Endodermal cell (in vitro differentiated cells): ENCODE measurements around the gene LZTR1. TPM values are rescaled to one million over a fixed set of nuclear protein-coding genes. Genes with fewer than 3 reads are reported as not detected.

Experiments
- DNase-seq: peaks from one replicate; pipeline ENCODE4 v3.0.0-alpha.2; 2017
- H3K27ac ChIP-seq: 2 replicates; pipeline ENCODE4 v1.5.1; 2013; ENCODE audit warnings: mild to moderate bottlenecking, low read depth, low read length, moderate library complexity
- H3K27me3 ChIP-seq: 2 replicates; pipeline ENCODE4 v1.6.1; 2013; ENCODE audit warnings: mild to moderate bottlenecking, low read length, moderate library complexity; ENCODE audit not compliant: insufficient read depth, control insufficient read depth, poor library complexity, severe bottlenecking
- H3K36me3 ChIP-seq: 2 replicates; pipeline ENCODE4 v1.7.0; 2013; ENCODE audit warnings: mild to moderate bottlenecking, low read length, moderate library complexity; ENCODE audit not compliant: control insufficient read depth, insufficient read depth
- H3K4me1 ChIP-seq: one replicate; pipeline ENCODE4 v1.7.0; 2013; ENCODE audit warnings: low read length; ENCODE audit not compliant: control insufficient read depth, insufficient read depth
- H3K4me3 ChIP-seq: 2 replicates; pipeline ENCODE4 v1.5.1; 2013; ENCODE audit warnings: mild to moderate bottlenecking, low read length, moderate library complexity
- H3K9ac ChIP-seq: 2 replicates; pipeline ENCODE4 v1.6.1; 2013; ENCODE audit warnings: mild to moderate bottlenecking, low read length, moderate library complexity; ENCODE audit not compliant: poor library complexity, severe bottlenecking; ENCODE audit errors: extremely low read depth
- H3K9me3 ChIP-seq: 2 replicates; pipeline ENCODE4 v1.6.1; 2013; ENCODE audit warnings: mild to moderate bottlenecking, low read length, moderate library complexity; ENCODE audit not compliant: control insufficient read depth
- H3K27ac Mint-ChIP-seq: 2 replicates; pipeline ENCODE4 v1.8.0; 2020; ENCODE audit warnings: mixed read lengths
- H3K27me3 Mint-ChIP-seq: 2 replicates; pipeline ENCODE4 v1.8.0; 2021; ENCODE audit warnings: mild to moderate bottlenecking, mixed read lengths; ENCODE audit not compliant: insufficient read depth
- H3K36me3 Mint-ChIP-seq: 2 replicates; pipeline ENCODE4 v1.8.0; 2020; ENCODE audit warnings: low read depth, mixed read lengths
- H3K4me1 Mint-ChIP-seq: 2 replicates; pipeline ENCODE4 v1.8.0; 2020; ENCODE audit warnings: mixed read lengths
- H3K4me3 Mint-ChIP-seq: 2 replicates; pipeline ENCODE4 v1.8.0; 2020; ENCODE audit warnings: mild to moderate bottlenecking, moderate library complexity, mixed read lengths
- H3K9me3 Mint-ChIP-seq: 2 replicates; pipeline ENCODE4 v1.8.0; 2020; ENCODE audit warnings: mild to moderate bottlenecking, mixed read lengths
- WGBS, 2 experiments: methylation state at CpG; one replicate each; pipeline versions ENCODE4 v1.1.5 to v1.1.7; 2013; ENCODE audit warnings: missing lambda C conversion rate in 2 of 2, mixed read lengths in 1 of 2; ENCODE audit not compliant: insufficient coverage in 1 of 2, insufficient read length in 1 of 2; 5-methylcytosine and 5-hydroxymethylcytosine counted together
- total RNA-seq, 2 donors: library from RNA; stranded (reverse); fragmentation: NEBNext Ultra II Directional in 1 of 2; extraction: Animal tissue kit (Norgen Biotek cat#: 25700) in 1 of 2; gene quantifications; 2 replicates in 1 of 2; 3 replicates in 1 of 2; pipeline ENCODE4 v1.2.1, GENCODE V29; 2021
- TF ChIP-seq, protein P1 (sequence below): fragments of 200-600 bp; sonication (generic); conservative IDR thresholded peaks from 2 replicates; pipeline ENCODE4 v1.5.0; 2021; ENCODE audit warnings: antibody characterized with exemption, mild to moderate bottlenecking

LZTR1 gene
- total RNA-seq, 2 donors from 2014 or later = 56.5 to 73.2 TPM

- no peaks in the 10 kb centered on the region for H3K9me3 ChIP-seq
- no peaks in the 10 kb centered on the region for H3K36me3 Mint-ChIP-seq
- peak overlapping the region; percentile 86 for H3K4me3 ChIP-seq
- peak overlapping the region; percentile 95 for H3K27ac Mint-ChIP-seq
- peaks cover 14% of the 10 kb centered on the region for H3K4me1 Mint-ChIP-seq
- peaks cover under 1% of the 10 kb centered on the region for H3K9me3 Mint-ChIP-seq
- 6 to 26% methylated on average over 3 to 24 of the region's 24 CpGs for WGBS, 2 experiments
- DNase-seq = no peak
- no peaks in the 10 kb centered on the region for H3K27me3 ChIP-seq
- no peaks in the 10 kb centered on the region for H3K4me1 ChIP-seq
- H3K27me3 Mint-ChIP-seq = peaks cover 23% of the 10 kb centered on the region
- H3K36me3 ChIP-seq = no peaks in the 10 kb centered on the region
- peak overlapping the region; percentile 67 for H3K4me3 Mint-ChIP-seq
- peak overlapping the region; percentile 53 for H3K9ac ChIP-seq
- TF ChIP-seq, protein P1, sequence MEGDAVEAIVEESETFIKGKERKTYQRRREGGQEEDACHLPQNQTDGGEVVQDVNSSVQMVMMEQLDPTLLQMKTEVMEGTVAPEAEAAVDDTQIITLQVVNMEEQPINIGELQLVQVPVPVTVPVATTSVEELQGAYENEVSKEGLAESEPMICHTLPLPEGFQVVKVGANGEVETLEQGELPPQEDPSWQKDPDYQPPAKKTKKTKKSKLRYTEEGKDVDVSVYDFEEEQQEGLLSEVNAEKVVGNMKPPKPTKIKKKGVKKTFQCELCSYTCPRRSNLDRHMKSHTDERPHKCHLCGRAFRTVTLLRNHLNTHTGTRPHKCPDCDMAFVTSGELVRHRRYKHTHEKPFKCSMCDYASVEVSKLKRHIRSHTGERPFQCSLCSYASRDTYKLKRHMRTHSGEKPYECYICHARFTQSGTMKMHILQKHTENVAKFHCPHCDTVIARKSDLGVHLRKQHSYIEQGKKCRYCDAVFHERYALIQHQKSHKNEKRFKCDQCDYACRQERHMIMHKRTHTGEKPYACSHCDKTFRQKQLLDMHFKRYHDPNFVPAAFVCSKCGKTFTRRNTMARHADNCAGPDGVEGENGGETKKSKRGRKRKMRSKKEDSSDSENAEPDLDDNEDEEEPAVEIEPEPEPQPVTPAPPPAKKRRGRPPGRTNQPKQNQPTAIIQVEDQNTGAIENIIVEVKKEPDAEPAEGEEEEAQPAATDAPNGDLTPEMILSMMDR = no peak
- H3K27ac ChIP-seq = peak overlapping the region; percentile 90
Observed at GRCh38 chr22:21013657-21014201, 31.6 kb downstream of the LZTR1 start.

GRCh38 chr22:21014202-21014725, 32.2 kb downstream of the LZTR1 start:
- peak overlapping the region; percentile 67 for H3K4me3 Mint-ChIP-seq
- H3K27me3 Mint-ChIP-seq = peaks cover 23% of the 10 kb centered on the region
- Histone ChIP-seq H3K4me1 (no peaks in the 10 kb centered on the region), H3K27ac (peak overlapping the region; percentile 95), H3K9me3 (peaks cover 5% of the 10 kb centered on the region), H3K36me3 (no peaks in the 10 kb centered on the region), H3K9ac (peak overlapping the region; percentile 53), H3K27me3 (no peaks in the 10 kb centered on the region), H3K4me3 (peak overlapping the region; percentile 86)
- TF ChIP-seq, protein P1 = no peak
- peak; percentile 98 for DNase-seq
- 2 to 4% methylated on average over 19 to 40 of the region's 40 CpGs for WGBS, 2 experiments
- peak overlapping the region; percentile 95 for H3K27ac Mint-ChIP-seq
- peaks cover 14% of the 10 kb centered on the region for H3K4me1 Mint-ChIP-seq
- peaks cover 6% of the 10 kb centered on the region for H3K9me3 Mint-ChIP-seq
- no peaks in the 10 kb centered on the region for H3K36me3 Mint-ChIP-seq

GRCh38 chr22:21014726-21015465, 32.8 kb downstream of the LZTR1 start, which contains the start of gene P2RX6:
P2RX6 (plus strand) TSS chr22:21015165; CDS start chr22:21015175, 10 bp downstream.
- 42 to 57% methylated on average over 5 to 12 of the region's 12 CpGs for WGBS, 2 experiments

More at GRCh38 chr22:21014726-21015465, 32.8 kb downstream of the LZTR1 start, which contains the start of gene P2RX6:
- peak; percentile 76 for DNase-seq
- Histone ChIP-seq H3K4me1 (no peaks in the 10 kb centered on the region), H3K9me3 (peaks cover 8% of the 10 kb centered on the region), H3K27me3 (no peaks in the 10 kb centered on the region), H3K4me3 (peak within 1 kb of the TSS; percentile 86), H3K27ac (peak within 1 kb of the TSS; percentile 95), H3K9ac (peak within 1 kb of the TSS; percentile 53), H3K36me3 (no peaks in the 10 kb centered on the region)
- Mint-ChIP-seq H3K9me3 (peaks cover 12% of the 10 kb centered on the region), H3K27me3 (peaks cover 24% of the 10 kb centered on the region), H3K4me3 (peak within 1 kb of the TSS; percentile 67), H3K36me3 (no peaks in the 10 kb centered on the region), H3K27ac (peak within 1 kb of the TSS; percentile 95), H3K4me1 (peaks cover 14% of the 10 kb centered on the region)
- TF ChIP-seq, protein P1 = no peak
